Activated CD8-positive, alpha-beta memory T cell treated with anti-CD3 and anti-CD28 coated beads, Interleukin-2, amount 50 U/mL, for 1 hour (primary cell): ENCODE results near the gene SLC9B1.
"Not testable (repeated sequence)": the region's sequence is repeated elsewhere in the genome, so short reads cannot be mapped to it uniquely, and the experiment has no call there.

Experiments used
- DNase-seq: peaks from one replicate; pipeline ENCODE4 v3.0.0-alpha.2; 2020; ENCODE audit errors: extremely low read depth

SLC9B1 gene

DNA sequence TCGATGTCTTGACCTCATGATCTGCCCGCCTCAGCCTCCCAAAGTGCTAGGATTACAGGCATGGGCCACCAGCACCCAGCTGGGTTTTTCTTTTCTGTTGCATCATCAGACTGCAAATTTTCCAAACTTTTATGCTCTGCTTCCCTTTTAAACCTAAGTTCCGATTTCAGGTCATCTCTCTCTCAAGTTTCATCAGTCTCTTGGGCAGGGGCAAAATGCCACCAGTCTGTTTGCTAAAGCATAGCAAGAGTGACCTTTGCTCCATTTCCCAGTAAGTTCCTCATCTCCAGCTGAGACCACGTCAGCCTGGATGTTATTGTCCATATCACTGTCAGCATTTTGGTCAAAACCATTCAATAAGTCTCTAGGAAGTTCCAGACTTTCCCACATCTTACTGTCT is 141.2 kb downstream of the SLC9B1 start:
- not testable (repeated sequence) for DNase-seq

DNA sequence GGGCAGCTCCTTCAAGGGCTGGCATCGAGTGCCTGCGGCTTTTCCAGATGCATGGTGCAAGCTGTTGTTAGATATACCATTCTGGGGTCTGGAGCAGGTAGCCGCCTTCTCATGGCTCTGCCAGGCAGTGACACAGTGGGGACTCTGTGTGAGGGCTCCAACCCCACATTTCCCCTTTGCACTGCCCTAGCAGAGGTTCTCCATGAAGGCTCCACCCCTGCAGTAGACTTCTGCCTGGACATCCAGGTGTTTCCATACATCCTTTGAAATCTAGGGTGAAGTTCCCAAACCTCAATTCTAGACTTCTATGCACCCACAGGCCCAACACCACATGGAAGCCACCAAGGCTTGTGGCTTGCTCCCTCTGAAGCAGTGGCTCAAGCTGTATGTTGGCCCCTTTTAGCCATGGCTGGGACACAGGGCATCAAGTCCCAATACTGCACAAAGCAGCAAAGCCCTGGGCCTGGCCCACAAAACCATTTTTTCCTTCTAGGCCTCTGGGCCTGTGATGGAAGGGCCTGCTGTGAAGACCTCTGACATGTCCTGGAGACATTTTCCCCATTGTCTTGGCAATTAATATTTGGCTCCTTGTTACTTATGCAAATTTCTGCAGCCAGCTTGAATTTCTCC is 141.9 kb downstream of the SLC9B1 start:
- not testable (repeated sequence) for DNase-seq

DNA sequence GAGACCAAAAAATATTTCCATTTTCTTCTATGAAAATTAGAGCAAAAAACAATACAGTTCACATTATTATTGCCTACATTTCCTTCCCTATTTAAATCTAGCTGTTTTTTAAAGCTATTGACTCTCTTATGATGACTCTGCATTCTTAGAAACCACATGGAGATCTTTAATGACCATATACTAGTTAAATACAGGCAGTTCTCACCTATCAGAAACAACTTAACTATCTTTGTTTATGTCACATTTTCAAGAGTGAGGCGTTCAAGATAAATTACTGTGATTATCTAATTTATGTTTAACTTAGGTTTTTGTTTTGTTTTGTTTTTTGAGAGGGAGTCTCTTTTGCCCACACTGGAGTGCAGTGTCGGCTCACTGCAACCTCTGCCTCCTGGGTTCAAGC is 147.7 kb downstream of the SLC9B1 start:
- DNase-seq = no peak

- peak; percentile 17 for DNase-seq
Measured at GRCh38 chr4:102869569-102870197, 149.8 kb downstream of the SLC9B1 start.

DNA sequence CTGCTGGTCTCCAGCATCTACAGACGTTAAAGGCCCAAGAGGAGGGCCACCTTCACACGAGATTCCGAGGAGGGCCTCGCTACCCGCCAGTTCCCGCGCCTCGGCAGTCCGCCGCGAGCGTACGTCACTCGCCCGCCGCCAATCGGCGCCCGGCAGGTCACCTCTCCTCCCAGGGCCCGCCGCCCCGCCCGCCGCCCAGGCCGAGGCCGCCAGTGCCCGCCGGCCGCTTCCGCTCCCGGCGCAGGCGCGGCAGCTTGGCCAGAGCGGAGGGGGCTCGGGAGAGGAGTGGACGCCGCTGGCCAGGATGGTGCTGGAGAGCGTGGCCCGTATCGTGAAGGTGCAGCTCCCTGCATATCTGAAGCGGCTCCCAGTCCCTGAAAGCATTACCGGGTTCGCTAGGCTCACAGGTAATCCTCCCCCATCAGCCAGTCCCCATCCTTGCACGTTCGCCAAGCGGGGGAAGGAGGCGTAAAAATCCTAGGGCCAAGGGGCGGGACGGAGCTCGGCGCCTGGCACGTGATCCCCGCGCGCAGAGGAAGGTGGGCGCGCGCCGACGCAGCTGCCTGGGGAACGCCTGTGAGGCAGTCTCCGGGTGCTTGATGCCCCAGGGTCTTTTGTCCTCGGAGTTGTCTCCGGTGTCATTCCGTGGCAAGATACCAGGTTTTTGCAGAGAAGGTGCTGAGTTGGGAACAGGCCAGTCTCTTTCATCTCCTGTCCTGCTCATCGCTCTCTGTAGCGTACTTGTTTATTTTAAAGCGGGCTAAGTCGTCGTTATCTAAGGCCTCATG is 150.5 kb downstream of the SLC9B1 start, which contains the start of gene CISD2:
CISD2 (plus strand) TSS at position 212 of the 788 bp plus-strand sequence; CDS start at position 305, 93 bp downstream.
- DNase-seq = peak; percentile 85

DNA sequence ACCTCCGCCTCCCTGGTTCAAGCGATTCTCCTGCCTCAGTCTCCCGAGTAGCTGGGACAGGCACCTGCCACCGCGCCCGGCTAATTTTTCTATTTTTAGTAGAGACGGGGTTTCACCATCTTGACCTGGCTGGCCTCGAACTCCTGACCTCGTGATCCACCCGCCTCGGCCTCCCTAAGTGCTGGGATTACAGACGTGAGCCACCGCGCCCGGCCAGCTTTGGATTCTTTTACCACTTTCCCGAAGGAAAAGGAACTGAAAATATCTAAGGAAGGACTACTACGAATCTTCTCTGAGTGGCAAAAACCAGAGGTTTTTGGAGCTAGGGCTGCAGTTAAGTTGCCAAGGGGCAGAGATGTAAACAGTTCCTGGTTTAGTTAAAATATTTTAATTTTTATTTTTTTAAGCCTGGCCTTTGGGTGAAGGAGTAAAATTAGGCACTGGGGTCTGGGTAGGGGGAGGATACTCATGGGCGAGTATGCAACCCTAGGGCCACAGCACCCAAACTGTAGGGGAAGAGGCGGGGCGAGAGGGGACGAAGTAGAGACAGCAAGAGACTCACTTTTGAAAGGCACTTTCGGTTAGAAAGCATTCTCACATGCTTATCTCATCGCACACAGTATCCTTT is 151.2 kb downstream of the SLC9B1 start:
- no peak for DNase-seq

DNA sequence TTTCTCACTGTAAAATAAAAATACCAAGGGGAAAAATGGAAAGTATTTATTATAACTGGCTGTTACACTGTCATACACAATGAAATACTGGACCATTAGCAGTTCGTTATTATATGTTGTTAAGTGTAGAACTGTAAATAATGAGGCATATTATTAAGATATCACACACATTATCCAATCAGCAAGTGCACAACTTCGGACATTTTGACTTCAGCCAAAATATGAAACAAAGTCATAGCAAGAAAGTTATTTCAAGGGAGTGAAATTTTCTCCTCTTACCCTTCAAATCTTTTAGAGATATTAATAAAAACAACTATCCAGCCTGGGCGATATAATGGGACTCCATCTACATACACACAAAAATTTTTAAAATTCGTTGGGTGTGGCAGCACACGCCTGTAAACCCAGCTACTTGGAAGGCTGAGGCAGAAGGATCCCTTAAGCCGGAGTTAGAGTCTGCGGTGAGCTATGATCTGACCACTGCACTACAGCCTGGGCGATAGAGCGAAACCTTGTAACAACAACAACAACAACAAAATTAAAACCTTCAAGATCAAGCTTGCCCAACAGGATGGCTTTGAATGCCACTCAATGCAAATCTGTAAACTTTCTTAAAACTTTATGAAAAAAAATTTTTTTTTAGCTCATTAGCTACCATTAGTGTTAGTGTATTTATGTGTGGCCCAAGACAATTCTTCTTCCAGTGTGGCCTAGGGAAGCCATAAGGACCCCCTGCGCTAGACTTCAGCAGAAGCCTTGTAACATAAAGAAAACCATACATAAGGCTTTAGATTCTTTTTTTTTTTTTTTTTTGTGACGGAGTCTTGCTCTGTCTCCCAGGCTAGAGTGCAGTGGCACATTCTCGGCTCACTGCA is 152.0 kb downstream of the SLC9B1 start:
- no peak for DNase-seq

GRCh38 chr4:102865327-102865726 is 154.2 kb downstream of the SLC9B1 start:
- DNase-seq = not testable (repeated sequence)

GRCh38 chr4:102862747-102863146 is 156.8 kb downstream of the SLC9B1 start:
- no peak for DNase-seq

- DNase-seq = no peak
Measured at GRCh38 chr4:102862016-102862415, 157.5 kb downstream of the SLC9B1 start.

DNA sequence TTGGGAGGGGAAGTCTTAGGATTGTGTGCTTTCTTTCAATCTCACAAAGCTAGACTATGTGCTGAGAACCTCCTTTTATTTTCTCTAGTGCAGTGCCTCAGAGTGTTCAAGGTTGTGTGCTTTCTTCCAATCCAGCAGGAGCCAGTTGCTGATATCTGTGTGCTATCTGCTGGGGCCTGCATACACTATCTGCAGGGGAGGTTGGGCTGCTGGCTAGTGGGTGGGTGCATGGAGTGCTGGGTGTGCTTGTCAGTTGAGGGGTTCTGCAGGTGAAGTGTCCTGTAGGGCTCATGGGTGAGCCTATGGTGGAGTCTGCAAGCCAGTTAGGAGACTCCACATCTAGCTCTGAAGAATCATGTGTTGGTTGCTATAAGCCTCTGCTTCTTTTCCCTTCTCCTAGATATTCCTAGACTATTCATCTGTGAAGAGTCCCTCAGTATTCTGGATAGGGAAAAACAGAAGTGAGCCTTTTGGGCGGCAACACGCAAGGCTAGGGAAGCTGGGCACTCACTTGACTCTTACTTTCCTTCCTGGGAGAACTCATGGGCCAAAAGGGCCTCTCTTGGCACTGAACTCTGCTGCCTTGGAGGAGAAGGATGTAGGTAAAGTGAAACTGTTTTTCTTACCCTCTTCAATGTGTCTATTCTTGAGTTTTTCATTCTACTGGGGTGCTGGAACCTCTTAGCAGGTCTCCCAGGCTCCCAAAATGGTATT is 158.7 kb downstream of the SLC9B1 start:
- DNase-seq = no peak

DNA sequence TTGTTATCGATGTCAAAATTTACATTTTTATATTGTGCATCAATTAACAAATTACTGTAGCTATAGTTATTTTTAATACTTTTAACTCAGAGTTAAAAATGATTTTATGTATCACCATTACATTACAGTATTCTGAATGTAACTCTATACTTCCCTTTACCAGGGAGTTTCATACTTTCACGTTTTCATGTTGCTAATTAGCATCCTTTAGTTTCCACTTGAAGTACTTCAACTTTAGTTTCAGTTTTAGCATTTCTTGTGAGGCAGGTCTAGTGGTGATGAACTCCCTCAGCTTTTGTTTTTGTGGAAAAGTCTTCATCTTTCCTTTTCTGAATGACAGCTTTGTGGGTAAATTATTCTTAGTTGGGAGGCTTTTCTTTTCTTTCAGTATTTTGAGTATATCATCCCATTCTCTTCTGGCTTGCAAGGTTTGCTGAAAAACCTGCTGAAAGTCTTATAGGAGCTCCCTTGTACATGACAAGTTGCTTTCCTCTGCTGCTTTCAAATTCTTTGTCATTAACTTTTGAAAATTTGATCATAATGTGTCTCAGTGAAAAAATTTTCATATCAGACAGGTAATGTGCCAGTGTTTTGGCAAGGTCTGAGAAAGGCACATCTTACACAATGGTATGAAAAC is 160.6 kb downstream of the SLC9B1 start:
- no peak for DNase-seq
